ENCODE results near the gene ABL1.

ABL1 gene

GRCh38 chr9:130854835-130855234 lies 19.8 kb downstream of the ABL1 start:
- Mint-ChIP-seq H3K4me1 (ENCODE audit: low read depth) (peaks cover 2% of the 10 kb centered on the region), H3K4me3 (no peak overlapping the region), H3K9me3 (ENCODE audit: low read depth) (no peaks in the 10 kb centered on the region), H3K36me3 (no peaks in the 10 kb centered on the region), H3K27me3 (no peaks in the 10 kb centered on the region), H3K27ac (no peak overlapping the region)

- Mint-ChIP-seq H3K36me3 (no peaks in the 10 kb centered on the region), H3K9me3 (ENCODE audit: low read depth) (no peaks in the 10 kb centered on the region), H3K27ac (no peak overlapping the region), H3K4me1 (ENCODE audit: low read depth) (no peaks in the 10 kb centered on the region), H3K27me3 (no peaks in the 10 kb centered on the region), H3K4me3 (no peak overlapping the region)
These were observed 21.4 kb downstream of the ABL1 start for GRCh38 chr9:130856474-130856873.

- Mint-ChIP-seq H3K27ac (no peak overlapping the region), H3K9me3 (ENCODE audit: low read depth) (no peaks in the 10 kb centered on the region), H3K4me3 (no peak overlapping the region), H3K27me3 (no peaks in the 10 kb centered on the region), H3K4me1 (ENCODE audit: low read depth) (no peaks in the 10 kb centered on the region), H3K36me3 (no peaks in the 10 kb centered on the region)
These were observed 23.0 kb downstream of the ABL1 start for GRCh38 chr9:130857864-130858738.

- peaks cover 2% of the 10 kb centered on the region for H3K36me3 Mint-ChIP-seq
- no peaks in the 10 kb centered on the region for H3K9me3 Mint-ChIP-seq (ENCODE audit: low read depth)
- no peak overlapping the region for H3K27ac Mint-ChIP-seq
- no peaks in the 10 kb centered on the region for H3K4me1 Mint-ChIP-seq (ENCODE audit: low read depth)
- H3K27me3 Mint-ChIP-seq, result no peaks in the 10 kb centered on the region
- no peak overlapping the region for H3K4me3 Mint-ChIP-seq
These were observed 24.0 kb downstream of the ABL1 start for GRCh38 chr9:130858739-130859705.

GRCh38 chr9:130860458-130861316 lies 25.6 kb downstream of the ABL1 start:
- no peak overlapping the region for H3K27ac Mint-ChIP-seq
- H3K4me3 Mint-ChIP-seq, result no peak overlapping the region
- H3K4me1 Mint-ChIP-seq (ENCODE audit: low read depth), result no peaks in the 10 kb centered on the region
- no peaks in the 10 kb centered on the region for H3K27me3 Mint-ChIP-seq
- peaks cover 2% of the 10 kb centered on the region for H3K36me3 Mint-ChIP-seq
- H3K9me3 Mint-ChIP-seq (ENCODE audit: low read depth), result no peaks in the 10 kb centered on the region

GRCh38 chr9:130861372-130862180 lies 26.5 kb downstream of the ABL1 start:
- no peak overlapping the region for H3K27ac Mint-ChIP-seq
- H3K36me3 Mint-ChIP-seq, result peaks cover 2% of the 10 kb centered on the region
- H3K9me3 Mint-ChIP-seq (ENCODE audit: low read depth), result no peaks in the 10 kb centered on the region
- H3K4me1 Mint-ChIP-seq (ENCODE audit: low read depth), result peaks cover 2% of the 10 kb centered on the region
- H3K4me3 Mint-ChIP-seq, result no peak overlapping the region
- H3K27me3 Mint-ChIP-seq, result no peaks in the 10 kb centered on the region

GRCh38 chr9:130862217-130862616 lies 27.2 kb downstream of the ABL1 start:
- Mint-ChIP-seq H3K4me3 (no peak overlapping the region), H3K27me3 (no peaks in the 10 kb centered on the region), H3K27ac (no peak overlapping the region), H3K36me3 (peaks cover 2% of the 10 kb centered on the region), H3K4me1 (ENCODE audit: low read depth) (peaks cover 2% of the 10 kb centered on the region), H3K9me3 (ENCODE audit: low read depth) (no peaks in the 10 kb centered on the region)

GRCh38 chr9:130862747-130863146 lies 27.7 kb downstream of the ABL1 start:
- Mint-ChIP-seq H3K27me3 (no peaks in the 10 kb centered on the region), H3K4me3 (no peak overlapping the region), H3K27ac (no peak overlapping the region), H3K4me1 (ENCODE audit: low read depth) (peaks cover 2% of the 10 kb centered on the region), H3K36me3 (peaks cover 2% of the 10 kb centered on the region), H3K9me3 (ENCODE audit: low read depth) (no peaks in the 10 kb centered on the region)

- no peak overlapping the region for H3K27ac Mint-ChIP-seq
- H3K4me3 Mint-ChIP-seq, result no peak overlapping the region
- H3K36me3 Mint-ChIP-seq, result peaks cover 2% of the 10 kb centered on the region
- no peaks in the 10 kb centered on the region for H3K27me3 Mint-ChIP-seq
- no peaks in the 10 kb centered on the region for H3K9me3 Mint-ChIP-seq (ENCODE audit: low read depth)
- H3K4me1 Mint-ChIP-seq (ENCODE audit: low read depth), result peaks cover 2% of the 10 kb centered on the region
These were observed 29.5 kb downstream of the ABL1 start for GRCh38 chr9:130864541-130864940.

GRCh38 chr9:130865921-130866320 lies 30.9 kb downstream of the ABL1 start:
- no peak overlapping the region for H3K27ac Mint-ChIP-seq
- no peaks in the 10 kb centered on the region for H3K27me3 Mint-ChIP-seq
- no peak overlapping the region for H3K4me3 Mint-ChIP-seq
- H3K36me3 Mint-ChIP-seq, result peaks cover 2% of the 10 kb centered on the region
- peaks cover 2% of the 10 kb centered on the region for H3K4me1 Mint-ChIP-seq (ENCODE audit: low read depth)
- H3K9me3 Mint-ChIP-seq (ENCODE audit: low read depth), result no peaks in the 10 kb centered on the region

GRCh38 chr9:130866474-130866965 lies 31.5 kb downstream of the ABL1 start:
- H3K27ac Mint-ChIP-seq, result no peak overlapping the region
- H3K36me3 Mint-ChIP-seq, result peaks cover 2% of the 10 kb centered on the region
- no peak overlapping the region for H3K4me3 Mint-ChIP-seq

GRCh38 chr9:130867556-130867955 lies 32.5 kb downstream of the ABL1 start:
- no peaks in the 10 kb centered on the region for H3K27me3 Mint-ChIP-seq
- no peak overlapping the region for H3K4me3 Mint-ChIP-seq
- peaks cover 2% of the 10 kb centered on the region for H3K36me3 Mint-ChIP-seq
- peaks cover 2% of the 10 kb centered on the region for H3K4me1 Mint-ChIP-seq (ENCODE audit: low read depth)
- no peak overlapping the region for H3K27ac Mint-ChIP-seq
- H3K9me3 Mint-ChIP-seq (ENCODE audit: low read depth), result no peaks in the 10 kb centered on the region

More at GRCh38 chr9:130866474-130866965, 31.5 kb downstream of the ABL1 start:
- Mint-ChIP-seq H3K27me3 (no peaks in the 10 kb centered on the region), H3K4me1 (ENCODE audit: low read depth) (peaks cover 2% of the 10 kb centered on the region), H3K9me3 (ENCODE audit: low read depth) (no peaks in the 10 kb centered on the region)

GRCh38 chr9:130868230-130868629 lies 33.2 kb downstream of the ABL1 start:
- H3K4me3 Mint-ChIP-seq, result no peak overlapping the region
- peaks cover 2% of the 10 kb centered on the region for H3K4me1 Mint-ChIP-seq (ENCODE audit: low read depth)
- no peak overlapping the region for H3K27ac Mint-ChIP-seq
- no peaks in the 10 kb centered on the region for H3K27me3 Mint-ChIP-seq
- no peaks in the 10 kb centered on the region for H3K9me3 Mint-ChIP-seq (ENCODE audit: low read depth)
- peaks cover 2% of the 10 kb centered on the region for H3K36me3 Mint-ChIP-seq

GRCh38 chr9:130869250-130869649 lies 34.2 kb downstream of the ABL1 start:
- Mint-ChIP-seq H3K36me3 (peaks cover 2% of the 10 kb centered on the region), H3K9me3 (ENCODE audit: low read depth) (no peaks in the 10 kb centered on the region), H3K4me1 (ENCODE audit: low read depth) (peaks cover 2% of the 10 kb centered on the region), H3K27ac (no peak overlapping the region), H3K4me3 (no peak overlapping the region), H3K27me3 (no peaks in the 10 kb centered on the region)
